Measurements from ENCODE around the gene NCK1.
"Not testable (repeated sequence)": the region's sequence is repeated elsewhere in the genome, so short reads cannot be mapped to it uniquely, and the experiment has no call there.

Gene NCK1

GRCh38 chr3:136901391-136901790 is 39.4 kb downstream of the NCK1 start:
- peak overlapping the region; percentile 72 for H3K27ac ChIP-seq (ENCODE audit: low read depth, low read length)
- peaks cover 17% of the 10 kb centered on the region; the same call in 1 of the 2 replicates for H3K9me3 ChIP-seq (ENCODE audit: control insufficient read depth, insufficient read depth, low read length)
- no peaks in the 10 kb centered on the region for H4K20me1 ChIP-seq (ENCODE audit: control insufficient read depth, insufficient read depth, low read depth, low read length)
- H3K4me1 ChIP-seq (ENCODE audit: control insufficient read depth, low read length), result peaks cover 79% of the 10 kb centered on the region
- peak overlapping the region; percentile 73 for H3K4me2 ChIP-seq (ENCODE audit: low read length)
- H3K4me3 ChIP-seq (ENCODE audit: low read length), result peak overlapping the region; percentile 46
- H3F3A ChIP-seq (ENCODE audit: control insufficient read depth, insufficient read depth), result peaks cover 31% of the 10 kb centered on the region
- no peaks in the 10 kb centered on the region for H3K27me3 ChIP-seq (ENCODE audit: control insufficient read depth, low read length)
- H3K79me2 ChIP-seq (ENCODE audit: control insufficient read depth, low read length), result peaks cover 100% of the 10 kb centered on the region
- TF ChIP-seq EZH2phosphoT487 (IDR thresholded peaks at IDR 0.05; ENCODE audit: borderline replicate concordance, low read length) (no peak), CTCF (IDR thresholded peaks at IDR 0.05; ENCODE audit: low read depth, low read length, poor library complexity, severe bottlenecking) (no peak)
- peaks cover 23% of the 10 kb centered on the region for H3K36me3 ChIP-seq (ENCODE audit: control insufficient read depth, low read length)
- H3K9me2 ChIP-seq (replicated peaks; ENCODE audit: control insufficient read depth, low read length), result no peaks in the 10 kb centered on the region

GRCh38 chr3:136902530-136902929 is 40.5 kb downstream of the NCK1 start:
- not testable (repeated sequence) for H4K20me1 ChIP-seq (ENCODE audit: control insufficient read depth, insufficient read depth, low read depth, low read length); H3K9me2 ChIP-seq (replicated peaks; ENCODE audit: control insufficient read depth, low read length); H3K27me3 ChIP-seq (ENCODE audit: control insufficient read depth, low read length)
- H3K79me2 ChIP-seq (ENCODE audit: control insufficient read depth, low read length), result peaks cover 100% of the 10 kb centered on the region
- H3K4me1 ChIP-seq (ENCODE audit: control insufficient read depth, low read length), result peaks cover 75% of the 10 kb centered on the region
- peak overlapping the region; percentile 73 for H3K4me2 ChIP-seq (ENCODE audit: low read length)
- H3F3A ChIP-seq (ENCODE audit: control insufficient read depth, insufficient read depth), result peaks cover 29% of the 10 kb centered on the region
- H3K27ac ChIP-seq (ENCODE audit: low read depth, low read length), result peak overlapping the region; percentile 72
- peak overlapping the region; percentile 46 for H3K4me3 ChIP-seq (ENCODE audit: low read length)
- H3K9me3 ChIP-seq (ENCODE audit: control insufficient read depth, insufficient read depth, low read length), result peaks cover 17% of the 10 kb centered on the region; the same call in 1 of the 2 replicates
- peaks cover 23% of the 10 kb centered on the region for H3K36me3 ChIP-seq (ENCODE audit: control insufficient read depth, low read length)

GRCh38 chr3:136903899-136904298 is 41.9 kb downstream of the NCK1 start:
- H3K79me2 ChIP-seq (ENCODE audit: control insufficient read depth, low read length), result peaks cover 100% of the 10 kb centered on the region
- H3K4me2 ChIP-seq (ENCODE audit: low read length), result no peak overlapping the region
- H3F3A ChIP-seq (ENCODE audit: control insufficient read depth, insufficient read depth), result peaks cover 23% of the 10 kb centered on the region
- no peak for TF ChIP-seq EZH2phosphoT487 (IDR thresholded peaks at IDR 0.05; ENCODE audit: borderline replicate concordance, low read length)
- no peak for TF ChIP-seq CTCF (IDR thresholded peaks at IDR 0.05; ENCODE audit: low read depth, low read length, poor library complexity, severe bottlenecking)
- H3K9me3 ChIP-seq (ENCODE audit: control insufficient read depth, insufficient read depth, low read length), result peaks cover 17% of the 10 kb centered on the region; the same call in 1 of the 2 replicates
- H3K9me2 ChIP-seq (replicated peaks; ENCODE audit: control insufficient read depth, low read length), result no peaks in the 10 kb centered on the region
- H3K4me1 ChIP-seq (ENCODE audit: control insufficient read depth, low read length), result peaks cover 72% of the 10 kb centered on the region
- peaks cover 19% of the 10 kb centered on the region for H3K36me3 ChIP-seq (ENCODE audit: control insufficient read depth, low read length)
- no peaks in the 10 kb centered on the region for H3K27me3 ChIP-seq (ENCODE audit: control insufficient read depth, low read length)
- H3K27ac ChIP-seq (ENCODE audit: low read depth, low read length), result no peak overlapping the region
- no peaks in the 10 kb centered on the region for H4K20me1 ChIP-seq (ENCODE audit: control insufficient read depth, insufficient read depth, low read depth, low read length)
- no peak overlapping the region for H3K4me3 ChIP-seq (ENCODE audit: low read length)

- Histone ChIP-seq H3K4me1 (ENCODE audit: control insufficient read depth, low read length) (peaks cover 72% of the 10 kb centered on the region), H3K27me3 (ENCODE audit: control insufficient read depth, low read length) (no peaks in the 10 kb centered on the region), H3K79me2 (ENCODE audit: control insufficient read depth, low read length) (peaks cover 100% of the 10 kb centered on the region), H3K4me2 (ENCODE audit: low read length) (no peak overlapping the region), H4K20me1 (ENCODE audit: control insufficient read depth, insufficient read depth, low read depth, low read length) (no peaks in the 10 kb centered on the region), H3F3A (ENCODE audit: control insufficient read depth, insufficient read depth) (peaks cover 17% of the 10 kb centered on the region), H3K36me3 (ENCODE audit: control insufficient read depth, low read length) (peaks cover 14% of the 10 kb centered on the region), H3K4me3 (ENCODE audit: low read length) (no peak overlapping the region), H3K9me2 (replicated peaks; ENCODE audit: control insufficient read depth, low read length) (no peaks in the 10 kb centered on the region), H3K9me3 (ENCODE audit: control insufficient read depth, insufficient read depth, low read length) (peaks cover 15% of the 10 kb centered on the region; the same call in 1 of the 2 replicates), H3K27ac (ENCODE audit: low read depth, low read length) (no peak overlapping the region)
- TF ChIP-seq EZH2phosphoT487 (IDR thresholded peaks at IDR 0.05; ENCODE audit: borderline replicate concordance, low read length) (no peak), CTCF (IDR thresholded peaks at IDR 0.05; ENCODE audit: low read depth, low read length, poor library complexity, severe bottlenecking) (no peak)
These were observed 42.7 kb downstream of the NCK1 start for GRCh38 chr3:136904746-136905145.
